ENCODE data around the gene TTLL5. TPM values are rescaled to one million over a fixed set of nuclear protein-coding genes. Genes with fewer than 3 reads are reported as not detected.

Gene TTLL5
- total and polyA plus RNA-seq, 7 donors, result 4.6 to 17.2 (median 9.1) TPM

GRCh38 chr14:75794615-75795038, 133.6 kb downstream of the TTLL5 start:
- H3K9me3 ChIP-seq, result peaks cover 11% of the 10 kb centered on the region
- TF ChIP-seq CTCF (IDR thresholded peaks at IDR 0.05), result peak; percentile 50
- no peak overlapping the region for H3K27ac ChIP-seq
- no peaks in the 10 kb centered on the region for H3K36me3 ChIP-seq (ENCODE audit: insufficient read depth in 1 of 2, low read depth in 1 of 2)
- intact Hi-C loops (cut with DNase I), result loop anchor here in 1 of 2 donors (1.0 to 10.0 kb wide), 3 partner anchors 82 to 186 kb away; no protein-coding TSS in a partner anchor
- H3K4me3 ChIP-seq, result no peak overlapping the region
- H3K27me3 ChIP-seq (ENCODE audit: insufficient read depth in 3 of 3, low read length in 2 of 3), result no peaks in the 10 kb centered on the region
- 38 to 60% (median 53%) methylated on average over 2 of the region's 2 CpGs for whole genome bisulfite sequencing, 3 donors
- no peaks in the 10 kb centered on the region for H3K4me1 ChIP-seq
- peak; percentile 82 to 92 (median 86) for ATAC-seq
- DNase-seq, result no peak

DNA sequence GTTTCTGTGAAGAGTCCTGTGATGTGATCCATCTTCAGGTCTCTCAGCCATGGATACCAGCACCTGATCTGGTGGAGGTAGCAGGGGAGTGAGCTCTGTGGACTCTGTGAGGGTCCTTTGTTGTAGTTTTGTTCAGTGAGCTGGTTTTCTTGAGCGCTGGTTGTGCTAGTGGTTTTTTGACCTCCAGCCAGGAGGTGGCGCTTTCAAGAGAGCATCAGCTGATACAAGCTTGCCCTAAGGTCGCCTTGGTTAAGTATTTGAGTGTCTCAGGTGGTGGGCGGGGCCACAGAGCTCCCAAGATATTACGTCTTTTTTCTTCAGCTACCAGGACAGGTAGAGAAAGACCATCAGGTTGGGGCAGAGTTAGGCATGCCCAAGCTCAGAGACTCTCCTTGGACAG, 139.7 kb downstream of the TTLL5 start:
- intact Hi-C loops (cut with DNase I), result loop anchor here in 1 of 2 donors (10.0 kb wide), 1 partner anchor 174 kb away; no protein-coding TSS in a partner anchor
- Histone ChIP-seq H3K36me3 (ENCODE audit: insufficient read depth in 1 of 2, low read depth in 1 of 2) (no peaks in the 10 kb centered on the region), H3K27ac (no peak overlapping the region), H3K4me1 (peaks cover 7% of the 10 kb centered on the region), H3K4me3 (no peak overlapping the region), H3K27me3 (ENCODE audit: insufficient read depth in 3 of 3, low read length in 2 of 3) (no peaks in the 10 kb centered on the region), H3K9me3 (peaks cover 7% of the 10 kb centered on the region)
- ATAC-seq, result no peak
- no peak for TF ChIP-seq CTCF (IDR thresholded peaks at IDR 0.05)
- WGBS, 3 donors, result 95 to 97% (median 96%) methylated on average over 5 of the region's 5 CpGs
- DNase-seq, result no peak

- 94 to 100% (median 97%) methylated on average over 1 of the region's 1 CpG for WGBS, 3 donors
- TF ChIP-seq CTCF (IDR thresholded peaks at IDR 0.05), result no peak
- no peak for DNase-seq
- no peak overlapping the region for H3K4me3 ChIP-seq
- H3K27me3 ChIP-seq (ENCODE audit: insufficient read depth in 3 of 3, low read length in 2 of 3), result no peaks in the 10 kb centered on the region
- no peak overlapping the region for H3K27ac ChIP-seq
- peaks cover 17% of the 10 kb centered on the region for H3K4me1 ChIP-seq
- H3K9me3 ChIP-seq, result peaks cover under 1% of the 10 kb centered on the region
- intact Hi-C loops (cut with DNase I), result loop anchor here in 1 of 2 donors (10.0 kb wide), 1 partner anchor 172 kb away; no protein-coding TSS in a partner anchor
- no peaks in the 10 kb centered on the region for H3K36me3 ChIP-seq (ENCODE audit: insufficient read depth in 1 of 2, low read depth in 1 of 2)
- no peak for ATAC-seq
Observed at GRCh38 chr14:75802486-75802885, 141.4 kb downstream of the TTLL5 start.

GRCh38 chr14:75803765-75804164, 142.7 kb downstream of the TTLL5 start:
- ATAC-seq (no peak), DNase-seq (no peak)
- Histone ChIP-seq H3K27ac (no peak overlapping the region), H3K4me1 (peaks cover 17% of the 10 kb centered on the region), H3K9me3 (no peaks in the 10 kb centered on the region), H3K27me3 (ENCODE audit: insufficient read depth in 3 of 3, low read length in 2 of 3) (no peaks in the 10 kb centered on the region), H3K4me3 (no peak overlapping the region), H3K36me3 (ENCODE audit: insufficient read depth in 1 of 2, low read depth in 1 of 2) (no peaks in the 10 kb centered on the region)
- WGBS, 3 donors, result 72 to 90% (median 83%) methylated on average over 5 of the region's 5 CpGs
- no peak for TF ChIP-seq CTCF (IDR thresholded peaks at IDR 0.05)
- intact Hi-C loops (cut with DNase I), result loop anchor here in 1 of 2 donors (10.0 kb wide), 1 partner anchor 171 kb away; no protein-coding TSS in a partner anchor
